ENCODE measurements around the gene POTEI.
"Not testable (repeated sequence)": the region's sequence is repeated elsewhere in the genome, so short reads cannot be mapped to it uniquely, and the experiment has no call there.

Gene POTEI

GRCh38 chr2:130455413-130455812 lies 53.7 kb downstream of the POTEI start:
- not testable (repeated sequence) for DNase-seq (ENCODE audit: low spot score)

GRCh38 chr2:130454712-130455083 lies 54.4 kb downstream of the POTEI start:
- DNase-seq (ENCODE audit: low spot score) = not testable (repeated sequence)

- DNase-seq (ENCODE audit: low spot score) = not testable (repeated sequence)
These were observed 55.0 kb downstream of the POTEI start for GRCh38 chr2:130453955-130454711.

GRCh38 chr2:130452897-130453296 lies 56.2 kb downstream of the POTEI start:
- not testable (repeated sequence) for DNase-seq (ENCODE audit: low spot score)

- not testable (repeated sequence) for DNase-seq (ENCODE audit: low spot score)
These were observed 57.3 kb downstream of the POTEI start for GRCh38 chr2:130451823-130452222.

GRCh38 chr2:130451278-130451677 lies 57.9 kb downstream of the POTEI start:
- not testable (repeated sequence) for DNase-seq (ENCODE audit: low spot score)

GRCh38 chr2:130450366-130450765 lies 58.8 kb downstream of the POTEI start:
- DNase-seq (ENCODE audit: low spot score) = not testable (repeated sequence)

- not testable (repeated sequence) for DNase-seq (ENCODE audit: low spot score)
These were observed 81.5 kb downstream of the POTEI start for GRCh38 chr2:130427631-130428030.

GRCh38 chr2:130418845-130419244 lies 90.3 kb downstream of the POTEI start:
- DNase-seq (ENCODE audit: low spot score) = not testable (repeated sequence)

GRCh38 chr2:130416693-130417092 lies 92.4 kb downstream of the POTEI start:
- not testable (repeated sequence) for DNase-seq (ENCODE audit: low spot score)

Measured in LoVo (cell line).